GM12864 (cell line): ENCODE results near the gene DCAKD.

ENCODE experiments used
- DNase-seq: peaks from one replicate; pipeline ENCODE4 v3.0.0-alpha.2; 2011; ENCODE audit warnings: low read depth
- H3K4me3 ChIP-seq: 2 replicates; pipeline ENCODE4 v1.5.1; 2011; ENCODE audit warnings: mild to moderate bottlenecking, low read depth, low read length, control low read depth
- TF ChIP-seq, protein P1 (sequence below): IDR thresholded peaks from 2 replicates; pipeline ENCODE4 v1.5.1; 2011; ENCODE audit warnings: low read depth, mild to moderate bottlenecking, moderate library complexity, low read length, control low read depth, inconsistent platforms; ENCODE audit errors: missing control alignments

The DCAKD gene

DNA sequence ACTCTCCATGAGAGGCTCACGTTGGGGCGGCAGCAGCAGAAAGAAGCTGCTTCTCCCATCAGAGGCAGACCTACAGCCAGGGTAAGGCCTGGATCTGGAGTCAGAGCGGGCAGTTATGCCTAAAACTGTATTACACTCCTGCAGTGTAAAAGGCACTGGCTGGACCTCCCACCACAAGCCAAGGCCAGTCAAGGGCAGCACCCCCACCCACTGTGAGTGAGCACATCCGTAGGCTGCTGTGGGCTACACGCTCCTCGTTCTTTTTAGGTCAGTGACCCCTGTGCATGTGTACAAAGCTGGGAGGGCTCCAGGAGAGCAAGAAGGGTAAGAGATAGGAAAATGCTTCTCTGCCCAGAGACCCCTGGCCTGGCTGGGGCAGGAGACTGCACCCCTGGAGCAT, 20.7 kb downstream of the DCAKD start:
- no peak overlapping the region for H3K4me3 ChIP-seq
- DNase-seq: no peak
- TF ChIP-seq, protein P1, sequence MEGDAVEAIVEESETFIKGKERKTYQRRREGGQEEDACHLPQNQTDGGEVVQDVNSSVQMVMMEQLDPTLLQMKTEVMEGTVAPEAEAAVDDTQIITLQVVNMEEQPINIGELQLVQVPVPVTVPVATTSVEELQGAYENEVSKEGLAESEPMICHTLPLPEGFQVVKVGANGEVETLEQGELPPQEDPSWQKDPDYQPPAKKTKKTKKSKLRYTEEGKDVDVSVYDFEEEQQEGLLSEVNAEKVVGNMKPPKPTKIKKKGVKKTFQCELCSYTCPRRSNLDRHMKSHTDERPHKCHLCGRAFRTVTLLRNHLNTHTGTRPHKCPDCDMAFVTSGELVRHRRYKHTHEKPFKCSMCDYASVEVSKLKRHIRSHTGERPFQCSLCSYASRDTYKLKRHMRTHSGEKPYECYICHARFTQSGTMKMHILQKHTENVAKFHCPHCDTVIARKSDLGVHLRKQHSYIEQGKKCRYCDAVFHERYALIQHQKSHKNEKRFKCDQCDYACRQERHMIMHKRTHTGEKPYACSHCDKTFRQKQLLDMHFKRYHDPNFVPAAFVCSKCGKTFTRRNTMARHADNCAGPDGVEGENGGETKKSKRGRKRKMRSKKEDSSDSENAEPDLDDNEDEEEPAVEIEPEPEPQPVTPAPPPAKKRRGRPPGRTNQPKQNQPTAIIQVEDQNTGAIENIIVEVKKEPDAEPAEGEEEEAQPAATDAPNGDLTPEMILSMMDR: no peak

- TF ChIP-seq, protein P1: peak; percentile 1
- no peak for DNase-seq
- no peak overlapping the region for H3K4me3 ChIP-seq
These were observed 21.5 kb downstream of the DCAKD start for GRCh38 chr17:45029758-45030423.

GRCh38 chr17:45029096-45029495, 22.3 kb downstream of the DCAKD start:
- H3K4me3 ChIP-seq: no peak overlapping the region
- DNase-seq: no peak
- TF ChIP-seq, protein P1: no peak

DNA sequence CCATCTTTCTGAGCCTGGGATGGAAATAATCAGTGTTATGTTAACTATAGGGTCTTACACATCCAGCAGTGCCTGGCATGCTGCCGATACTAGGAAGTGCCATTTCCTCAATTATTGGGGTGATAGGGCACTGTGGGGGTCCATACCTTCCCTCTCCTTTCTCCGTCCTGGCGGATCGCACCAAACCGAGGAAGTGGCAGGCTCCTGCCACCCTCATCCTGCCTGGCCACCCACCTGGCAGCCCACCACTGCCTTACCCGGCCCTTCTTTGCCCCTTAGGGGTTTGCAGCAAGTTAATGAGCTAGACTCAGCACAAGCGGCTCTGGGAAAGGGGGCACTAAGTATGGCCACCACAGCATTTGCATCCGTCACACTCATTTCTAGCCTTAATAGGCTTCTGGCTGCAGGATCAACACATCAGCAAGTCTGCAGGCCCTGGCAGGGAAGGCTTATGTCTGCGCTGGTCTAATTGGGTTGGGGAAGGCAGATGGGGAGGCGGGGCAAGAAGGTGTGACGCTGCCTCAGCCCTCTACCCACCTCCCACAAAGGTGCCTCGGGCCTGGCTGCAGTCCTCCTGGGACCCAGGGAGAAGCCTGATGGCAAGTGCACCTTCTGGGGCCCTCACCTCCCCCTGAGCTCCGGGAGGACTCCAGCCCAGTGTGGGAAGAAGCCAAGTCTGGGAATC, 28.6 kb downstream of the DCAKD start:
- no peak overlapping the region for H3K4me3 ChIP-seq
- DNase-seq: peak; percentile 8
- TF ChIP-seq, protein P1: peak; percentile 11

DNA sequence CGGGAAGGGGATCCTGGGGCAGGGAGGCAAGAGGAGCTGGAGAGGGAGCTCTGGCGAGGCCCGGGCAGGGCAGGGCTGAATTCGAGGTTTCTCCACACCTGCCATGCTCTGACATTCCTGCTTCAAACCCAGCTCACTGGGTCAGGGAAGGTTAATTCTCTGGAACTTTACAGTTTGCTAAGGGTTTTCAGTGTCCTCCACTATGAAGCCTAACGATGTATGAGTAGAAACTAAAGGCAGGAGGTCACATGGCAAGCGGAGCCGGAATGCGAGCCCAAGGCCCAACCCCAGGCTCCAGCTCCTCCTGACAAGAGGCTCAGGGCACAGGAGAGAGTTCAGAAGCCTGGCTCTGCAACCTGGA, 29.2 kb downstream of the DCAKD start:
- TF ChIP-seq, protein P1: no peak
- no peak for DNase-seq
- H3K4me3 ChIP-seq: no peak overlapping the region

DNA sequence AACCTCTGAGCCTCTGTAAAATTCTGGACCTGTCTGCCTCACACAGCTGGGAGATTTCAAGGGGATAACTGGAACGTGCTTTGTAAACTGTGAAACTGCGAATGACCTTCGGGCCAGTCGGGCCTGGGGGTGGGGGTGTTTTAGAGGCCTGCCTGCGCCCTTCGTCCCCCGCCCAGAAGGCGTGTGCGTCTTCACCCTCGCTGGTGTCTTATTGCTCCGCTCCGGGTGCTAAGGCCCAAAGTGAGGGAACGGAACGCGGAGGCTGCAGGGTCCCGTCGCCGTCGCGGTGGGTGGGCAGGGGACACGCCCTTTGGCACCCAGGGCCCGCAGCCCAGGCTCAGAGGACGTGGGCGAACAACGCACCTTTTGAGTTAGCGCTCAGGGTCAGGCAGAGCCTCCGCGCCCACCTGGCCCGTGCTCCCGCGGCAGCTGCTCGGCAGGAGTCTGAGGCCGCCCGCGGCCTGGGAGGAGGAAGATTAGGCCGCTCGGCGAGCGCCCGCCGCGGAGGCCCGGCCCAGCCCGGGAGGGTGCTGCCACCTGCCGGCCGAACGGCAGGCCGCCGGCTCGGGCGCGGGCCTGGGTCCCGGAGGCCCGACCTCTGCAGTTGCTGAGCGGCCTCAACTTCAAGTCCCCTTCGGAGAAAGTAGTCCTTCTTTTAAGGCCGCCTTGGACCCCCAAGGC, 29.7 kb downstream of the DCAKD start:
- no peak overlapping the region for H3K4me3 ChIP-seq
- TF ChIP-seq, protein P1: peak; percentile 74
- no peak for DNase-seq
